ENCODE results near the gene ALDH3B2.
"Not testable (repeated sequence)": the region's sequence is repeated elsewhere in the genome, so short reads cannot be mapped to it uniquely, and the experiment has no call there.

Gene ALDH3B2

DNA sequence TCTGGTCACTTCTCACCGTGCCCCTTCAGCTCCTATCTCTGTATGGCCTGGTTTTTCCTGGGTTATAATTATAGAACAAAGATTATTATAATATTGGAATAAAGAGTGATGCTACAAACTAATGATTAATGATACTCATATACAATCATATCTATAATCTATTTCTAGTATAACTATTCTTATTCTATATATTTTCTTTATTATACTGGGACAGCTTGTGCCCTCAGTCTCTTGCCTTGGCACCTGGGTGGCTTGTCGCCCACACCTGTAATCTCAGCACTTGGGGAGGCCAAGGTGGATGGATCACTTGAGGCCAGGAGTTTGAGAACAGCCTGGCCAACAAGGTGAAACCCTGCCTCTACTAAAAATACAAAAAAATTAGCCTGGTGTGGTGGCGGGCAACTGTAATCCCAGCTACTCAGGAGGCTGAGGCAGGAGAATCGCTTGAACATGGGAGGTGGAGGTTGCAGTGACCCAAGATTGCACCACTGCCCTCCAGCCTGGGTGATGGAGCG lies 14.7 kb downstream of the ALDH3B2 start:
- not testable (repeated sequence) for DNase-seq

DNA sequence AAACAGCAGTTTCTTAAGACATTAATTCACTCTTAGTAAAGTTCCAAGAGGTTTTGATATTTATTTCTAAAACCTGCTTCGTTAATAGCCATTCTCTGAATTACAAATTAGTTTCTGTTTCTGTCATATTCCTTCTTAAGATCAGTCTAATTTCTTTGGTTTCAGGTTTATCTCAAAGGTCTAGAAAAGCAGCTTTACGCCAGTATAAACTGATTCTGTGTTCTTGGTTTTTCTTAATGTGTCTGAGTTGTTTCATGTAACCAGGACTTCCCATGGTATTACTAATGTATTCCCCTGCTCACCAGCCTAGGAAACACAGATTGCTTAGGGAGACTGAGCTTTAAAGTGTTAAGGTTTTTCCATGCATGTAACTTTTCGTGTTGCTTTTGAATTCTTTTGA lies 17.1 kb downstream of the ALDH3B2 start:
- no peak for DNase-seq

DNA sequence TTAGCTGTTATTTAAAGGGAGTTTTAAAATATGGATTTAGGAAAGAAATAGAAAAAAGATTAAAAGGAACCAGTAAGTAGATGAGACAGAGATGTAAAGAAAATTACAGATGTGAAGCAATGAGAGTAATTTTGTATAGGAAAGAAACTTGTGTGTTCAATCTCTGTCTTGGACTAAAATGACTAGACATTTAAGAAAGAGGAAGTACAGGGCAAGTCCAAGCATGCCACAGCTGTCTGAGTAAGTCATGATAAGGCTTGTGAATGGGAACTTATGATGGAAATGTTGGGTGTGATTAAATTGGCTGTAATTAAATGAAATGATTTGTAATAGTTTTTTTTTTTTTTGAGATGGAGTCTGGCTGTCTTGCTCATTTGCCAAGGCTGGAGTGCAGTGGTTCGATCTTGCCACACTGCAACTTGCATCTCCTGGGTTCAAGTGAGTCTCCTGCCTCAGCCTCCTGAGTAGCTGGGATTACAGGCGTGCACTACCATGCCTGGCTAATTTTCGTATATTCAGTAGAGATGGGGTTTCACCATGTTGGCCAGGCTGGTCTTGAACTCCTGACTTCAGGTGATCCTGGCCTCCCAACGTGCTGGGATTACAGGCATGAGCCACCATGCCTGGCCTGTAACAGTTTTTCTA lies 18.0 kb downstream of the ALDH3B2 start:
- no peak for DNase-seq

DNA sequence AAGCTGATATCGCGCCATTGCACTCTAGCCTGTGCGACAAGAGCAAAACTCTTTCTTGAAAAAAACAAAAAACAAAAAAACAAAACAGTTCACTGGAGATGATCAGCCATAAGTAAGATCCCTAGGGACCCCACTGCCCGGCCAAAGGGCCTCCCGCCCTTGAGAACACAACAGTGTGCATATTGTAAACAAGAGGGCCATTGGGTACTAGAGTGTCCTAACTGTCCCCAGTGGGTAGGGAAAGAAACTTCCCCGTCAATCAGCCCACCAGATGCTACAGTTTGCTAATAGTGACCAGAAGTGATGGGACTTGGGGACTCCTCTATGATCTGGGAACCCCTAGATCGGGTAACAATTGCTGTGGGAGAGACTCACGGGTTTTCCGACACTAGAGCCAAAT lies 20.2 kb downstream of the ALDH3B2 start:
- no peak for DNase-seq

DNA sequence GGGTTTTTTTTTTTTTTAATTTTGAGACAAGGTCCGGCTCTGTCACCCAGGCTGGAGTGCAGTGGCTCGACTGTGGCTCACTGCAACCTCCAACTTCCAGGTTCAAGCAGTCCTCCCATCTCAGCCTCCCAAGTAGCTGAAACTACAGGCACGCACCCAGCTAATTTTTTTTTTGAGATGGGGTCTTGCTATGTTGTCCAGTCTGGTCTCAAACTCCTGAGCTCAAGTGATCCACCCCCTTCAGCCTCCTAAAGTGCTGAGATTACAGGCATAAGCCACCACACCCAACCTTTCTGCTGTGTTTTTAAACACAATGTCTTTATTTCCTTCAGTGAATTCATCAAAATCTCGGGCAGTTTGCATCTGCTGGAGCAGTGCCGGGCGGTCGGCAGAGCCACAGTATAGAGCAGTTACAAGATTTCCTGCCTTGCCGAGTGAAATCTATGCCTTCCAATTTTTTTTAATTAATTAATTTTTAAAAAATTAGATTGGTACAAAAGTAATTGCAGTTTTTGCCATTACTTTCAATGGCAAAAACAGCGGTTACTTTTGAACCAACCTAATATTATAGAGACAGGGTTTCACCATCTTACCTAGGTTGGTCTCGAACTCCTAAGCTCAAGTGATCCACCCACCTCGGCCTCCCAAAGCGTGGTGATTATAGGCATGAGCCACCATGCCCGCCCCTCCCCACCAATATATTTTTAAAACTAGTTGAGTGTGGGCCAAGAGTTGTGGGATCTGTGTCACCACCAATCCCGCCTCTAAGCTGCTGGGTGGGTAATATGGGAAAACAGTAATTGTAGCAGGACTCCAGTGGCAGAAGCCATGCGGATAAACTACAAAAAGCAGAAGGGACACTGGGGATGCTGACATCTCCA lies 21.2 kb downstream of the ALDH3B2 start:
- DNase-seq = no peak

DNA sequence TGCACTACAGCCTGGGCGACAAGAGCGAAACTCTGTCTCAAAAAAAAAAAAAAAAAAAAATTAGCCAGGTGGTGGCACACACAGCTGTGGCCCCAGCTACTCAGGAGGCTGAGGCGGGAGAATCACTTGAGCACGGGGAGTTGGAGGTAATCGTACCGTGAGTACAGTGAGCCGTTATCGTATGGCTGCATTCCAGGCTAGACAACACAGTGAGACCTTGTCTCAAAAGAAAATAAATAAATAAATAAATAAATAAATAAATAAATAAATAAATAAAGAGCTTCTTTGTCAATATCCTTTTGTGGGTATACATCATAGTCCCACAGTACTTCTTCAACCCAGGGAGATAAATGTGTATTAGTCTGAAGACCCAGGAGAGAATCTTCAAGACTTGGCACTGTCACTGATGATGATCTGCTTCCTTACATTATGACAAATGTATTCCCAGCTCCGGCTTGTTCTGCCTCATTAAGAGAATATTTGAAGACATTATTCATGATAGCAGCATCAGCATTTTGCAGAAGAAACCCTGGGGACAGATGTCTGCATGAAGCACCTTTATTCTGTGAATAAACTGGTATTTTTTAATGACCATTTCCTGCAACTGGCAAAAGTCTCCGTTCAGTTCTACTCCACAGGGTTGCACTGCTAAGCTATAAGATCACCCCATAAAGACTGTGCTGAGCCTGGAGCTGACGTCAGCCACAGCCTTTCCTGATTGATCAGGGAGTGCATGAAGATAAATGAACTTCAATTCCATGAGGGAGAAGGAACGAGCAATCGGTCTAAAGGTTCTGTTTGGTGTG lies 22.2 kb downstream of the ALDH3B2 start:
- DNase-seq = no peak

DNA sequence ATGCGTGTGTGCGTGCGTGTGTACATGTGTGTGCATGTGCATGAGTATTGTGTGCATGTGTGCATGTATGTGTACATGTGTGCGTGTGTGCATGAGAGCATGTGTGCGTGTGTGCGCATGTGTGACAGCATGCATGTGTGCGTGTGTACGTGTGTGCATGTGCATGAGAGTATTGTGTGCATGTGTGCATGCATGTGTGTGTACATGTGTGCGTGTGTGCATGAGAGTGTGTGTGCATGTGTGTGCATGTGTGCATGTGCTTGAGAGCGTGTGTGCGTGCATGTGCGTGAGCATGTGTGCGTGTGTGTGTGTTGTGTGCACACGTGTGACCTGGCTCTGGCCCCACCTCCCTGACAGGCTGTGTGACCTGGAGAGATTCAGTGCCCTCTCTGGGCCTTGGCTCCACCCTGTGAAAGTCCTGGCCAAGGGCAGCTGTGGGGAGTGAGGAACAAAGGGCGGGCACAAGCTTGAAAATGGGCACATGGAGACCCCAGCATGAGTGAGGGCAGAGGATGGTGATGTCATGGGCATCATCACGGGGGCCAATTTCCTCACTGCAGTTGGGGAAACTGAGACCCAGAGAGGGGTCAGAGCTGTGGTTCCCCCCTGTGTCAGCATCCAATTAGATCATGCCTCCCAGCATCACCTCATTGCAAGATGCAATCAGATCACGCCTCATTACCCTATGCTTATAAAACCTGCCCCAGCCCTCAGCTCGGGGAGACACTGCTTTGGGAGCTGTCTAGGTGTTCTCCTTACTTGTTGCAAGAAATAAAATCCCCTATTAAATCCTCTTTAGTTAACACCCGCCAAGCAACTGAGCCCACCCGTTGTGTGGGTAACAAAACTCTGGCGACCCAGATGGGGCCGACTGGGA lies 24.6 kb downstream of the ALDH3B2 start:
- no peak for DNase-seq

DNA sequence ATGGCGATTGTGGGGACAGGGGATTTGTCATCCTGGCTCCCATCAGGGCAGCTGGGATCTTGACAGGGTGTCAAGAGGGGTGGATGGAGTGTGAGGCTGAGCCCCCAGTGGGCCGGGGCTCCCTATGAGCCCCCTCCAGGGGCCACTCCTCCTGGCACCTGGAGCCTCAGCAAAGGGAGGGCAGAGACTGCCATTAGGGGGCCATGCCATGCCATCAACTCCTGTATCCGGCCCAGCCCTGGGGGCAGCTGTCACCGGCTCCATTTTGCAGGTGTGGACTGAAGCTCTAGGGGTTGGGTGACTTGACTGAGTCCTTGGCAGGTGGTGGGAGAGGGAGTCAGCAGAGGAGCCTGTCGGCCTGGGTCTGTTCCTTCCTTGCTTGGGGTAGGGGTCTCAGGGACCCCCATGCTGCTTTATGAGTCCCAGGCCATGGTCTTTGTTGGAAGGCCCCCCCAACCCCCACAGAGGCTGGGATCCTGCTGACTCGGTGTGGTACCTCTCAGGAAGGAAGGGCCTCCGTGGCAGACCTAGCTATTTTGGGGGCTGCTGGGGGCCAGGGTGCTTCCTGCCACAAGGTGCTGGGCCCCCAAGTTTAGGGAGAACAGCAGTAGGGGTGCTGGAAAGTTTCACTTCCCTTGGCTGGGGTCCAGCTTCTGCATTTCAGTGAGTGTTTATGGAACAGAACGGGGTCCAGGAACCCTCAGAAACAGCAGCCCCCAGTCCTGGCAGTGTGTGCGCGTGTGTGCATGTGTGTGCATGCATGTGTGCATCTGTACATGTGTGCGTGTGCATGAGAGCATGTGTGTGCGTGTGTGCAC lies 25.4 kb downstream of the ALDH3B2 start:
- no peak for DNase-seq

DNA sequence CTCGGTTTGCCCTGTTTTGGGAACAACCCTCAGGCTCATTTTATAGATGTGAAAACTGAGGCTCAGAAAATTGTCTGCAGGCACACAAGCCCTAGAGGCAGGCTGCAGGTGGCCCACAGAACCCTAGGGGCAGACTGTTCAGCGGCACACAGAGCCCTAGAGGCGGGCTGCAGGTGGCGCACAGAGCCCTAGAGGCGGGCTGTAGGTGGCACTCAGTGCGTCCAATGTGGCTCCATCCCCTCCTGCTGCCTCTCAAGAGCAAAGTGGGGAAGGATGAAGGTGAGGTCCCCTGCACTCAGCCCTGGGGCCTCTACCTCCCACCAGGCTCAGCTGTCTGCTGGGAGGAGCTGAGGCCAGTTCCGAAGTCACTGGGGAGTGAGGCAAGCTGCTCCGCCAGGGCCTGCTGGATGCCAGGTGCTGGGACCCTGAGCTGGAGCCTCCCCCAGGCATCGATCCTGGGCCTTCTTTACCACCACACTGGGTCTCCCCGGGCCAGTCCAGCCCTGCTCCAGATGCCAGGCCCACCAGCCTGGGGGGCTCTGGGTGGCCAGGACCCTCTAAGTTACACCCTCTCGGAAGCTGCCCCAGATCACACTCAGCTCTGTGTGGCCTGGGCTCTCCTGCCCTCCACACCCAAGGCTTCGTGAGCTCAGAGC lies 26.2 kb downstream of the ALDH3B2 start:
- DNase-seq = peak; percentile 46

DNA sequence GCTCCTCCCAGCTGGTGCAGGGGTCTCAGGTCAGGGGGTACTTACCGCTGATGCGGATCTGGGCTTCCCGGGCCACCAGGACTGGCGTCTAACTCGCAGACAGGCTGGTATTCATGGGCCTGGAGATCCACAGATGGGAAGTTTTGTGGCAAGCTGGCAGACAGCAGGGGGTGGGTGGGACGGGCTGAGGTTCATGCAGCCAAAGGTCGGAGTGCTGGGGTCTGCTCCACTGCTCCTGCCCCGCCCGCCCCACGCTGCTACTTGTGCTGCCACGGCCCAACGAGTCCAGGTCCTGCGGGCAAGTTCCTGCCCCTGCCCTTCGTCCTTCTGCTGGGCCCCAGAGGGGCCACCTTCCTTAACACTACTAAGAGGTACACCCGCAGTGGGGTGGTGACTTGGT lies 27.0 kb downstream of the ALDH3B2 start:
- DNase-seq = no peak

DNA sequence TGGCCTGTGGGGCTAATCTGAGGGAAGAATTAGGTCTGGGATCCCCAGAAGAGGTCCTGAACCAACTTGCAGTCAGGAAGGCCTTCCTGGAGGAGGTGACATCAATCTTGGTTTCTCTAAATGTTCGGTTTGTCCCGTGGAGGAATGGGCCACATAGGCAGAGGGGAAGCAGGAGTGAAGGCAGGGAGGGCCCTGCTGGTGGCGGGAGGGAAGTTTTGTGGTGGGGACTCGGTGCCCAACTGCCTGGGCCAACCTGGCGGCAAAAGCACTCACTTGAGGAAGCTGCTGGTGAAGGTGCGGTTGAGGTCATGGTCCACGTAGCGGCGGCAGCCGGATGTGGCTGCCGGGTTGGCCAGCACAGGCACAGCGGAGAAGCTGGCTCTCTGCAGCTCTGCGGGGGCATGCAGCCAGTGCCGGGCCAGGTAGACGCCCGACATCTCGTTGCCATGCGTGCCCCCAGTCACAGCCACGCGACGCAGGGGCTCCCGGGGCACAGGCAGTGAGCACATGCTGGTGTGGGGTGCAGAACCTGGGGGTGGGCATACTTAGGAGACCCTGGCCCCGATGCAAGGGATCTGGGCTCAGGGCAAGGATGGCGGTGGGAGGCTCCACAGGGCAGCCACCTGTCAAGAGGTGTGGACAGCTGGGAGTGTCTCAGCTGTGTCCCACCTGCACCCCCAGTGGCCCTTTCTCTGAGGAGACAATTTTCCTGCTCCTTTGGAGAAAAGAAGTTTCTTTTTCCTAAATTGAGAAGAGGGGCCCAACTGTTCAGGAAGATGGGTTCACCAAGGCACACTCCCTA lies 27.7 kb downstream of the ALDH3B2 start:
- DNase-seq = peak; percentile 33

DNA sequence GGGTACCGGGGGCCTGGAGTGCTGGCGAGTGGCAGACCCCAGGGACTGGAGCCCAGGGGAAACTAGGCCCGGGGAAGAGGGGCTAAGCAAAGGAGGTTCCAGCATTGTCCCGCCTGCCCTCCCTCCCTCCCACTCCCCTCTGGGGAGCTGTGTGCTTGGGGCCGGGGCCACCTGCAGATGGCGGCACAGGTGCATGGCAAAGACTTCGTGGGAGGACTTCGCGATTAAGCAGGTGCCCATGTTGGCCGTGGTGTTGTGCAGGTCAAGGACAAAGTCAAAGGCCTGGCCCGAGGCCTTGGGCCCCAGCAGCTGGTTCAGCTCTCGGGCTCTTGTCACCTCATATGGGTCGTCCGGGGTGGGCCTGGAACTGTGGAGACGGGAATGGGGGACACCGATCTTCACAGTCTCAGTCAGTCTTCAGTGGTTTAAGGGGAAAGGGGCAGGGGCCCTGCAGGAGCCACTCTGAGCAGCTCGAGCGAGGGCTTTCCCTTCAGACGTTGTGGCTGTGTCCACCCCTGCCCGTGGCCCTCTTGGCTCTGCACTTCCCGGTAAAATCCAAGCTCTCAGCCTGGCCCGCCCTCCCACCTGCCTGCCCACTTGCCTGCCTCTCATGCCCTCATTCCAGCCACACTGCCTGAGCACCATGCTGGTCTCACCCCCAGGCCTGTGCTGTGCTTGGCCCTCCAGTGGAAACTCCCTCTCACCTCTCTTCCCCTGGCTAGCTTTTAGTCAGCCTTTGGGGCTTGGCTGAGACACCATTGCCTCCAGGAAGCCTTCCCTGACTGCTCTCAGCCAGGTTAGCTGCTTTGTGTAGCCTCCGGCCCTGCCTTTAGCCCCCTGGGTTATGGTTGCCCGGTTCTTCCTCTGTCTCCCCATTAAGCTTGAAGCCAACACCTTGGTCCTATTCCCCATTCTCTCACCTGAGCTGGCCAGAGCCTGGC lies 28.6 kb downstream of the ALDH3B2 start:
- DNase-seq = no peak

DNA sequence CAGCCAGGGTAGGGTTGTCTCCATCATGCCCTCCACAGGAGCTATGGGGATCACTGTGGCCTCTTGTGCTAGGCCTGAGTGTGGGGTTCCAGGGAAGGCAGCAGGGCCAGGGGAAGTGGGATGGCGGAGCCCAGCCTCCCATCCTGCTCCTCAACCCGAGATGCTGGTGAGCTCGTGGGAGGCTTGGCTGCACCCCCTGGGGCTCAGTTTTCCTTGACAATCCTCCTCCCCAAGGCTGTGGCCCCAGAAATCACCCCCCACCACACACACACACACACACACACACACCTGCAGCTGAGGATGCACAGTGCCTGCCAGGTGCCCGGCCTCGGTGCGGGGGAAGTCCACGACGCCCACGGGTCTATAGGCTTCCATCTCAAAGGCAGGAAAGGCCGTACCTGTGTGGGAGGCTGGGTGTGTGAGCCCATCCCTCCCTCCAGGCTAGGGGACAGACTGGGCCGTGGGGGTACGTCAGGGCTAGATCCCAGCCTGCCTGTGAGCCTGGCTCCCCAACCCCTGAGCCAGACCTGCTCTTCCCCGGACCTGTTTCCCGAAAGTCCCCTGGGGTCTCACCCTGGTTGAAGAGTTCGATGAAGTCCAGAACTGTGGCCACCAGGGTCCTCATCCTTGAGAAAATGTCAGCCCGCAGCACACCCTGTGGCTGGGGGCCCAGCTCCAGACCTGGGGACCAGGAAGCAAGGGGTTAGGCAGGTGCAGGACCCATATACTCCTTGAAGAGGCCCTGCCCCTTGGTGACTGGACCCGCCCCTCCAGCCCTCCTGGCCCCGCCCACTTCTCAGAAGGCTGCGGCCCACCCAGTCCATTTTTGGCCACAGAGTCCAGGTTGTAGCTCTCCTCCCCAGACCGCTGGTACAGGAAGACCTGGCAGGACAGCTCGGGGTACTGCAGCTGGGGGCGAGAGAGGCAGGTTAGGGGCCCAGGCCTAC lies 29.7 kb downstream of the ALDH3B2 start:
- no peak for DNase-seq

DNA sequence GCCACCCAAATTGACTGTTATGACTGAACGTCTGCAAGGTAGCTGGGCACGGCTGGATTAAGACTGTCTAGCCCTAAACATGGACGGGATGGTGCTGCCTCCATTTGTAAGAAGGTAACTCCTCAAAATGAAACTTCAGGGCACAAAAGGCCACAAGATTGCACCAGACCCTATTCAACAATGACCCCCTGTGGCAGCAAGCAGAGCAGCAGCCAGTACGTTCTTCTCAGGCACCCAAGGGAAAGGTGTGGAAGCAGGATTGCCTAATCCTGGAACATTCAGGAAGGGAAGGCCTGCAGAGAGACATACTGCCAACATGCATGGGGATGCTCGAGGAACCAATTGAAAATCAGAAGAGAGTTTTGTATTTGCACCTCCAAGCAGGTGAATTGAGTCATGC lies 30.4 kb downstream of the ALDH3B2 start:
- DNase-seq = no peak

DNA sequence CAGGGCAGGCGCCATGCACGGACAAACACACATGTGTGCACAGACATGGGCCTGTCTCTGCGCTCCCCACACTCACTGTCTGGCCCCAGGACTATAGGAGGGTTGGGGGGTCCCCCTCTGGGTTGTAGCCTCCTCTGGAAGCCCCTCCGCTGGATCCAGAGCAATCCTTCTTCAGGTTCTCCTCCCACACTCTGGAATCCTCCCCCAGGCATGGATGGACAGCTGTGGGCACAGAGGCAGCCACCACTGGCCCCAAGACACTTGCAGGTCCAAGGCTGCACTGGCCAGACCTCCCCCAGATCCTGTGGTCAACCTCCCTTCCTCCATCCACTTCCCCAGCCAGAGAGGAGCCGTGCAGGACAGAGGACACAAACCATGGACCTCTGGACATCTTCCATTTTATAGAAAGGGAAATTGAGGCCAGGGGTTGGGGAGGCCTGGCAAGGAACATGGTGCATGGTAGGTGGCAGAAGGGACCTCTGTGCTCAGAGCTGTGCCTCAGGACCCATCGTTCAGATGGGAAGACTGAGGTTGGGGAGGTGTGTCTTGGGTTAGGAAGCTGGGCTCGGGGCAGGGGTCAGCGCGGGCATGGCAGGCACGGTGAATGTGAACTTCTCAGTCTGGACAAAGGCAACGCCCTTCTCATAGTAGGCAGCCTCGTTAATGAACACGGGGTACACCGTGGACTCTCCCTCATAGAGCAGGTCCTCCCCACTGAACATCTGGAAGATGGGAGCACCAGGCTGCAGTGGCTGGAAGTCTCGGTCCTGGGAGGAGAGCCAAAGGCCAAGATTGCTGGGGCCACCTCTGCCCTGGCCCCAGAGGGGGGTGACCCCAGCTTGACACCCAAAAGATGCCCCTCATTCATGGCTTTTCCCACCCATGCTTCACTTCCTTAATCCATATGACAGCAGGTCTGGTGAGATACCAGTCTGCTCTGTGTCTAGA lies 32.0 kb downstream of the ALDH3B2 start:
- no peak for DNase-seq

Data from activated naive CD4-positive, alpha-beta T cell treated with Interleukin-2 at 50 U/mL for 16 hours (primary cell).